GM23338 (cell line): Measurements from ENCODE around the gene CRTC1. TPM values are rescaled to one million over a fixed set of nuclear protein-coding genes. Genes with fewer than 3 reads are reported as not detected.

Experiments used
- ATAC-seq: fragments of 200-7000 bp; cut with Tn5 transposase; 3 replicates; pipeline ENCODE4 v1.9.1; 2020
- DNase-seq: peaks from one replicate; pipeline ENCODE4 v3.0.0-alpha.2; 2015; ENCODE audit warnings: low spot score
- H2AFZ ChIP-seq: fragments of 200-600 bp; sonication (generic); 2 replicates; pipeline ENCODE4 v1.8.0; 2016; ENCODE audit warnings: antibody characterized with exemption, mild to moderate bottlenecking, moderate library complexity
- H3F3A ChIP-seq: fragments of 200-600 bp; sonication (generic); replicated peaks from 2 replicates; pipeline ENCODE4 v1.8.0; 2017; ENCODE audit warnings: antibody characterized with exemption, mixed run types, low read depth
- H3K27ac ChIP-seq: fragments of 200-600 bp; sonication (generic); 2 replicates; pipeline ENCODE4 v1.6.1; 2016; ENCODE audit warnings: low read depth
- H3K27me3 ChIP-seq: fragments of 200-600 bp; sonication (generic); 2 replicates; pipeline ENCODE4 v1.8.0; 2016; ENCODE audit warnings: mild to moderate bottlenecking, mixed run types, moderate library complexity; ENCODE audit not compliant: insufficient read depth
- H3K36me3 ChIP-seq: fragments of 200-600 bp; sonication (generic); 2 replicates; pipeline ENCODE4 v1.8.0; 2016; ENCODE audit warnings: mild to moderate bottlenecking; ENCODE audit not compliant: insufficient read depth
- H3K4me1 ChIP-seq: fragments of 200-600 bp; sonication (generic); 2 replicates; pipeline ENCODE4 v1.8.0; 2016; ENCODE audit warnings: mild to moderate bottlenecking, moderate library complexity; ENCODE audit not compliant: insufficient read depth
- H3K4me2 ChIP-seq: fragments of 200-600 bp; sonication (generic); 2 replicates; pipeline ENCODE4 v1.7.1; 2017; ENCODE audit warnings: mixed run types
- H3K4me3 ChIP-seq: fragments of 200-600 bp; sonication (generic); 2 replicates; pipeline ENCODE4 v1.6.1; 2016; ENCODE audit warnings: mixed run types
- H3K79me2 ChIP-seq: fragments of 200-600 bp; sonication (generic); replicated peaks from 2 replicates; pipeline ENCODE4 v1.8.0; 2017; ENCODE audit warnings: mild to moderate bottlenecking; ENCODE audit not compliant: insufficient read depth
- H3K9me2 ChIP-seq: fragments of 200-600 bp; sonication (generic); 2 replicates; pipeline ENCODE4 v1.8.0; 2017; ENCODE audit not compliant: insufficient read depth
- H4K20me1 ChIP-seq: fragments of 200-600 bp; sonication (generic); replicated peaks from 2 replicates; pipeline ENCODE4 v1.8.0; 2017; ENCODE audit warnings: mild to moderate bottlenecking; ENCODE audit not compliant: insufficient read depth
- H3K27ac Mint-ChIP-seq: 2 replicates; pipeline ENCODE4 v1.8.0; 2020; ENCODE audit warnings: inconsistent platforms, mild to moderate bottlenecking, moderate library complexity, mixed read lengths
- H3K27me3 Mint-ChIP-seq: 3 replicates; pipeline ENCODE4 v1.8.0; 2022; ENCODE audit warnings: low read depth, mild to moderate bottlenecking, moderate library complexity, mixed read lengths, inconsistent platforms; ENCODE audit not compliant: insufficient read depth, poor library complexity
- H3K36me3 Mint-ChIP-seq: 3 replicates; pipeline ENCODE4 v1.8.0; 2021; ENCODE audit warnings: low read depth, mild to moderate bottlenecking, inconsistent platforms, moderate library complexity, mixed read lengths
- H3K4me1 Mint-ChIP-seq: 3 replicates; pipeline ENCODE4 v1.8.0; 2020; ENCODE audit warnings: mild to moderate bottlenecking, inconsistent platforms, mixed read lengths
- H3K4me3 Mint-ChIP-seq: 3 replicates; pipeline ENCODE4 v1.8.0; 2021; ENCODE audit warnings: moderate library complexity, mild to moderate bottlenecking, inconsistent platforms, mixed read lengths
- H3K9me3 Mint-ChIP-seq: 3 replicates; pipeline ENCODE4 v1.8.0; 2020; ENCODE audit warnings: moderate library complexity, mild to moderate bottlenecking, inconsistent platforms, mixed read lengths
- CREB1 ChIP-seq: fragments of 250-450 bp; sonication (Bioruptor Pico); IDR thresholded peaks from 2 replicates; pipeline ENCODE4 v1.5.0; 2020; ENCODE audit warnings: low read depth, mild to moderate bottlenecking, moderate library complexity
- CTCF ChIP-seq, 2 experiments: fragments of 200-600 bp in 1 of 2; sonication (generic) in 1 of 2; conservative IDR thresholded peaks; 2 replicates each; pipeline versions ENCODE4 v1.5.1 to v1.6.1; 2016 to 2017; ENCODE audit warnings: antibody characterized with exemption in 2 of 2, low read depth in 2 of 2, mild to moderate bottlenecking in 2 of 2, moderate library complexity in 1 of 2
- ETS1 ChIP-seq: IDR thresholded peaks from 2 replicates; pipeline ENCODE4 v1.6.1; 2016; ENCODE audit warnings: antibody characterized with exemption
- EZH2 ChIP-seq: fragments of 200-600 bp; sonication (generic); IDR thresholded peaks from one replicate; pipeline ENCODE4 v1.8.0; 2017; ENCODE audit warnings: antibody characterized with exemption, mild to moderate bottlenecking, low read depth; ENCODE audit not compliant: unreplicated experiment
- EZH2phosphoT487 ChIP-seq: fragments of 200-600 bp; sonication (generic); IDR thresholded peaks from one replicate; pipeline ENCODE4 v1.8.1; 2018; ENCODE audit warnings: antibody characterized with exemption; ENCODE audit not compliant: unreplicated experiment
- NANOG ChIP-seq: IDR thresholded peaks from 2 replicates; pipeline ENCODE4 v1.6.1; 2016; ENCODE audit warnings: antibody characterized with exemption, borderline replicate concordance
- STAT1 ChIP-seq: IDR thresholded peaks from one replicate; pipeline ENCODE4 v1.6.1; 2016; ENCODE audit warnings: antibody characterized with exemption; ENCODE audit not compliant: unreplicated experiment
- ZNF331 ChIP-seq: fragments of 250-450 bp; sonication (Bioruptor Pico); IDR thresholded peaks from 2 replicates; pipeline ENCODE4 v1.5.0; 2020; ENCODE audit warnings: low read depth, mild to moderate bottlenecking, moderate library complexity
- ZNF462 ChIP-seq: fragments of 250-450 bp; sonication (Bioruptor Pico); IDR thresholded peaks from 2 replicates; pipeline ENCODE4 v1.5.0; 2020; ENCODE audit warnings: mild to moderate bottlenecking, moderate library complexity
- polyA plus RNA-seq: library from polyadenylated mRNA; unstranded; fragments of >200 nt; fragmentation: Nextera tagmentation; extraction: Ambion mirVana; gene quantifications from 2 replicates; pipeline ENCODE4 v1.2.1, GENCODE V29; 2016
- total RNA-seq: library from RNA; depleted of rRNA; stranded (reverse); fragments of >200 nt; shearing (Covaris generic); gene quantifications from 2 replicates; pipeline ENCODE4 v1.2.3, GENCODE V29; 2014

Gene CRTC1
- total and polyA plus RNA-seq, 2 experiments from 2014 or later: 5.4 to 8.4 TPM

GRCh38 chr19:18710186-18710585 lies 26.7 kb downstream of the CRTC1 start:
- Histone ChIP-seq H3K27ac (no peak overlapping the region), H4K20me1 (peaks cover 23% of the 10 kb centered on the region), H3K9me2 (no peaks in the 10 kb centered on the region), H3K4me2 (no peak overlapping the region), H3K79me2 (peaks cover 32% of the 10 kb centered on the region), H3K36me3 (no peaks in the 10 kb centered on the region), H3K27me3 (no peaks in the 10 kb centered on the region), H3K4me1 (peaks cover 10% of the 10 kb centered on the region; the same call in 1 of the 2 replicates), H2AFZ (no peak overlapping the region), H3F3A (no peaks in the 10 kb centered on the region), H3K4me3 (no peak overlapping the region)
- no peak overlapping the region for H3K27ac Mint-ChIP-seq
- ATAC-seq: no peak
- peaks cover 15% of the 10 kb centered on the region for H3K4me1 Mint-ChIP-seq
- no peaks in the 10 kb centered on the region for H3K36me3 Mint-ChIP-seq
- peaks cover 10% of the 10 kb centered on the region for H3K27me3 Mint-ChIP-seq
- no peak overlapping the region for H3K4me3 Mint-ChIP-seq
- no peaks in the 10 kb centered on the region for H3K9me3 Mint-ChIP-seq
- no peak for DNase-seq
- no peak for TF ChIP-seq CREB1
- TF ChIP-seq ZNF331: no peak
- no peak for TF ChIP-seq ETS1
- TF ChIP-seq CTCF (conservative IDR thresholded peaks at IDR 0.05; ENCODE audit: low read depth in 2 of 2): no peak
- TF ChIP-seq EZH2phosphoT487: no peak
- TF ChIP-seq ZNF462 (CRISPR knock-in tag): no peak
- TF ChIP-seq STAT1: no peak
- no peak for TF ChIP-seq NANOG
- TF ChIP-seq EZH2: no peak
